Tibial artery (tissue), 4 donors: ENCODE results near the gene MMP2.

Source experiments
- DNase-seq, 2 donors: peaks; one replicate each; pipeline ENCODE4 v3.0.0-alpha.2; 2019
- H3K27ac ChIP-seq, 2 donors: fragments of 200-600 bp; sonication (generic) in 1 of 2; 1 replicate in 1 of 2; 2 replicates in 1 of 2; pipeline ENCODE4 v1.5.1; 2018 to 2019; ENCODE audit warnings: mild to moderate bottlenecking in 1 of 2
- H3K27me3 ChIP-seq, 2 donors: fragments of 200-600 bp; sonication (generic) in 1 of 2; one replicate each; pipeline versions ENCODE4 v1.5.1 to v1.6.0; 2016 to 2019
- H3K36me3 ChIP-seq, 3 donors: fragments of 200-600 bp; sonication (generic) in 2 of 3; one replicate each; pipeline ENCODE4 v1.5.1; 2016 to 2019; ENCODE audit warnings: mild to moderate bottlenecking in 2 of 3
- H3K4me1 ChIP-seq, 4 donors: fragments of 200-600 bp; sonication (generic) in 2 of 4; 1 replicate in 3 of 4; 2 replicates in 1 of 4; pipeline ENCODE4 v1.5.1; 2016 to 2019
- H3K4me3 ChIP-seq, 2 donors: fragments of 200-600 bp; sonication (generic) in 1 of 2; 1 replicate in 1 of 2; 2 replicates in 1 of 2; pipeline ENCODE4 v1.5.1; 2018 to 2019; ENCODE audit warnings: mild to moderate bottlenecking in 2 of 2
- H3K9me3 ChIP-seq, 3 donors: fragments of 200-600 bp; sonication (generic) in 1 of 3; one replicate each; pipeline ENCODE4 v1.5.1; 2016 to 2019
- intact Hi-C: fragments of 100-400 bp; cut with DNase I; formaldehyde crosslinking; loops from one replicate; pipeline ENCODE4 v1.15.0; 2023; ENCODE audit warnings: low total_unique reads
- TF ChIP-seq, protein P1 (sequence below), 2 experiments: fragments of 200-600 bp in 1 of 2; fragments of 450-650 bp in 1 of 2; IDR thresholded peaks; one replicate each; pipeline ENCODE4 v1.5.1; 2017 to 2019; ENCODE audit warnings: antibody characterized with exemption in 2 of 2, mild to moderate bottlenecking in 1 of 2, moderate library complexity in 1 of 2

Gene MMP2

DNA sequence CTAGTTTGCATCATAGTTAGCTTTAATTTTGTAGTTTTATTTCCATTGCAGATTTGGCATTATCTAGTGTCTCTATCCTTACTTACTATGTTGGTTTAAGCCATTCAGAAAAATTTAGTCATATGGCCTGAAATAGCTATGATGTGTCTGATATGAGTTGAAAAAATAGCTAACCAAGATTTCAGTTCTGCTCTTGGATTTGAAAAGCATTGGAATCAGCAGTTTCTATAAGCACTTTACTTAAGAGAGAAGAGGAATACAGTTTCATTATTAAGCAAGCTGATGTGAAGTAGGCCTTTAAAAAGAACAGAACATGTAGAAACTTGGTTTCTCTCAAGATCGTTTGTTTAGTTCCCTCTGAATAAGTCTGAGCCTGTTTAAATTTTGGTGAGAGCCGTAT lies 55.8 kb downstream of the MMP2 start:
- H3K4me3 ChIP-seq: no peak overlapping the region
- intact Hi-C loops: no loop called here
- TF ChIP-seq, protein P1, sequence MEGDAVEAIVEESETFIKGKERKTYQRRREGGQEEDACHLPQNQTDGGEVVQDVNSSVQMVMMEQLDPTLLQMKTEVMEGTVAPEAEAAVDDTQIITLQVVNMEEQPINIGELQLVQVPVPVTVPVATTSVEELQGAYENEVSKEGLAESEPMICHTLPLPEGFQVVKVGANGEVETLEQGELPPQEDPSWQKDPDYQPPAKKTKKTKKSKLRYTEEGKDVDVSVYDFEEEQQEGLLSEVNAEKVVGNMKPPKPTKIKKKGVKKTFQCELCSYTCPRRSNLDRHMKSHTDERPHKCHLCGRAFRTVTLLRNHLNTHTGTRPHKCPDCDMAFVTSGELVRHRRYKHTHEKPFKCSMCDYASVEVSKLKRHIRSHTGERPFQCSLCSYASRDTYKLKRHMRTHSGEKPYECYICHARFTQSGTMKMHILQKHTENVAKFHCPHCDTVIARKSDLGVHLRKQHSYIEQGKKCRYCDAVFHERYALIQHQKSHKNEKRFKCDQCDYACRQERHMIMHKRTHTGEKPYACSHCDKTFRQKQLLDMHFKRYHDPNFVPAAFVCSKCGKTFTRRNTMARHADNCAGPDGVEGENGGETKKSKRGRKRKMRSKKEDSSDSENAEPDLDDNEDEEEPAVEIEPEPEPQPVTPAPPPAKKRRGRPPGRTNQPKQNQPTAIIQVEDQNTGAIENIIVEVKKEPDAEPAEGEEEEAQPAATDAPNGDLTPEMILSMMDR (IDR thresholded peaks at IDR 0.05): no peak
- no peak overlapping the region for H3K27ac ChIP-seq
- DNase-seq: no peak
- H3K36me3 ChIP-seq: no peaks in the 10 kb centered on the region
- peaks cover 0 to 7% (median 0%) of the 10 kb centered on the region in 4 donors for H3K4me1 ChIP-seq
- no peaks in the 10 kb centered on the region for H3K27me3 ChIP-seq
- H3K9me3 ChIP-seq: no peaks in the 10 kb centered on the region

- H3K4me1 ChIP-seq: peaks cover 0 to 7% (median 0%) of the 10 kb centered on the region in 4 donors
- no peaks in the 10 kb centered on the region for H3K9me3 ChIP-seq
- TF ChIP-seq, protein P1 (IDR thresholded peaks at IDR 0.05): no peak
- no peaks in the 10 kb centered on the region for H3K27me3 ChIP-seq
- DNase-seq: no peak
- H3K4me3 ChIP-seq: no peak overlapping the region
- H3K27ac ChIP-seq: no peak overlapping the region
- no peaks in the 10 kb centered on the region for H3K36me3 ChIP-seq
- intact Hi-C loops: no loop called here
Measured at GRCh38 chr16:55539049-55539448, 60.1 kb downstream of the MMP2 start.

DNA sequence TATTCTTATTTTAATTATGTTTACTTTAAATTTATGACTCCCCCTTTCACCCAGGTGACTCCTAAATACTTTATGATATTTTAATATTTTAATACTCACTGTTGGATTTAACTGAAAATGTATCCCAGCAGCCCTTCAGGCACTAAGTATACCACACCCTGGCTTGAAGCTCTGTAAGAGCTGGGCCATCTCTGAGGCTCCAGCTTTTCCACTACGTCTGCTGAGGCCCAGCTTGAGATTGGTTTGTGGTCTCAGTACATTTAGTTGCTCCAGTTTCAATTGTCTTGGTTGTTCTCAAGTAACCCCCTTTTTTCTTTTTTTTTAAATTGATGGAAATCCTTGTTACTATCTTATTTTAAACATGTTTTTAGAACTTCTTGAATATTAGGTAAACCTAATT lies 60.5 kb downstream of the MMP2 start:
- Histone ChIP-seq H3K4me3 (no peak overlapping the region), H3K4me1 (peaks cover 0 to 6% (median 0%) of the 10 kb centered on the region in 4 donors), H3K27me3 (no peaks in the 10 kb centered on the region), H3K27ac (no peak overlapping the region), H3K9me3 (no peaks in the 10 kb centered on the region), H3K36me3 (no peaks in the 10 kb centered on the region)
- intact Hi-C loops: no loop called here
- DNase-seq: no peak
- TF ChIP-seq, protein P1 (IDR thresholded peaks at IDR 0.05): no peak

GRCh38 chr16:55540221-55540620 lies 61.2 kb downstream of the MMP2 start:
- TF ChIP-seq, protein P1 (IDR thresholded peaks at IDR 0.05): no peak
- Histone ChIP-seq H3K9me3 (no peaks in the 10 kb centered on the region), H3K27me3 (no peaks in the 10 kb centered on the region), H3K4me1 (no peaks in the 10 kb centered on the region), H3K36me3 (no peaks in the 10 kb centered on the region), H3K4me3 (no peak overlapping the region), H3K27ac (no peak overlapping the region)
- intact Hi-C loops: no loop called here
- no peak for DNase-seq

DNA sequence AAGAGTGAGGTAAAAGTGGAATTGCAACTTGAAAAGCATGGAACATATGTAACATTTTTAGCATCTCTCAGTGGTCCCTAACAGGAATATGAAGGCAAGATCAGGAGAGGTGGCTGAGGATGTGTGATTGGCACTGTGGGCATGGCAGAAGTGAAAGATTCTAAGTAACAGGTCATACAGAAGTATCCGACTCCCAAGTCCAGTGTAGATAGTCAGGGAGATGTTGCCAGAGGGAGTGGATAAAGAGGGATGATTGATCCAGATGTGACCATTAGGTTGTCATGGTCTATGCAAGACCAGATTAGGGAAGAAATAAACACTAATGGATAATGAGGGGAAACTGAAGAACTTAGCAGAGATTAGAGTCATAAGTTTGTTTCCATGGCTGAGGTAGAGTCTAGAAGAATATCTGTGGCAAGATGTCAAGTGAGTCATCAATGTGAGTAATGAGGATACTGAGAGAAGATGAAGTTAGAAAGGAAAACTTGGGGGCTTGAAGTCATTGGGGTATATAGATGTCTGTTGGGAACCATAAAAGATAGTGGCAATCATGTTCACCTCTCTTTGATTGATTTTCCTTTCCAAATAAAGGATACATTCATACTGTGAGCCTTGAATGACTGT lies 63.6 kb downstream of the MMP2 start:
- Histone ChIP-seq H3K4me3 (no peak overlapping the region), H3K4me1 (no peaks in the 10 kb centered on the region), H3K27ac (no peak overlapping the region), H3K27me3 (no peaks in the 10 kb centered on the region), H3K36me3 (no peaks in the 10 kb centered on the region), H3K9me3 (no peaks in the 10 kb centered on the region)
- DNase-seq: no peak
- TF ChIP-seq, protein P1 (IDR thresholded peaks at IDR 0.05): no peak
- intact Hi-C loops: loop anchor here (2.0 kb wide), 1 partner anchor 78 kb away; no protein-coding TSS in a partner anchor
